Naive thymus-derived CD8-positive, alpha-beta T cell (primary cell): Measurements from ENCODE around the gene SETD2. TPM values are rescaled to one million over a fixed set of nuclear protein-coding genes. Genes with fewer than 3 reads are reported as not detected.
"Not testable (repeated sequence)": the region's sequence is repeated elsewhere in the genome, so short reads cannot be mapped to it uniquely, and the experiment has no call there.

Source experiments
- ATAC-seq, 2 donors: fragments of 150-1000 bp; cut with Tn5 transposase in 1 of 2; sonication (Bioruptor Pico), chemical (Tn5 transposase) in 1 of 2; 1 replicate in 1 of 2; 2 replicates in 1 of 2; pipeline ENCODE4 v1.10.0; 2021; ENCODE audit warnings: mild to moderate bottlenecking in 2 of 2, moderate library complexity in 2 of 2
- POLR2A ChIA-PET: fragments of 350-600 bp; sonication (Branson Sonifier 250); formaldehyde crosslinking; loops from one replicate; lab custom pipeline; 2021; ENCODE audit warnings: antibody characterized with exemption; lab: Charles Lee
- DNase-seq, 10 donors: peaks; one replicate each; pipeline versions ENCODE4 v3.0.0 to v3.0.0-alpha.2; 2020 to 2022
- H3K27ac Mint-ChIP-seq, 10 donors: one replicate each; pipeline ENCODE4 v1.8.0; 2020 to 2022; ENCODE audit warnings: mild to moderate bottlenecking in 10 of 10, mixed read lengths in 10 of 10, moderate library complexity in 4 of 10, inconsistent platforms in 1 of 10
- H3K27me3 Mint-ChIP-seq, 5 donors: one replicate each; pipeline ENCODE4 v1.8.0; 2021 to 2022; ENCODE audit warnings: mixed read lengths in 5 of 5
- H3K36me3 Mint-ChIP-seq, 3 donors: one replicate each; pipeline ENCODE4 v1.8.0; 2020 to 2022; ENCODE audit warnings: mixed read lengths in 3 of 3, mild to moderate bottlenecking in 2 of 3, inconsistent platforms in 1 of 3
- H3K4me1 Mint-ChIP-seq, 4 donors: one replicate each; pipeline ENCODE4 v1.8.0; 2021 to 2022; ENCODE audit warnings: mixed read lengths in 4 of 4
- H3K4me3 Mint-ChIP-seq, 10 donors: one replicate each; pipeline ENCODE4 v1.8.0; 2020 to 2022; ENCODE audit warnings: mild to moderate bottlenecking in 10 of 10, mixed read lengths in 10 of 10, moderate library complexity in 6 of 10, inconsistent platforms in 1 of 10
- H3K9me3 Mint-ChIP-seq, 9 donors: one replicate each; pipeline ENCODE4 v1.8.0; 2020 to 2022; ENCODE audit warnings: mixed read lengths in 9 of 9, mild to moderate bottlenecking in 3 of 9, inconsistent platforms in 1 of 9, moderate library complexity in 1 of 9
- polyA plus RNA-seq, 3 donors: library from polyadenylated mRNA; unstranded; fragments of 300-500 nt; fragmentation: Illumina TruSeq; gene quantifications; one replicate each; pipeline ENCODE4 v1.2.3, GENCODE V29; 2021
- total RNA-seq, 8 experiments: library from RNA in 2 of 8; stranded (reverse) in 2 of 8; gene quantifications; one replicate each; pipeline ENCODE4 v1.2.3 and lab custom pipeline; 2021 to 2026

SETD2 gene
- total and polyA plus RNA-seq, 5 experiments from 2014 or later = 11.8 to 85.0 (median 23.4) TPM

- Mint-ChIP-seq H3K36me3 (peaks cover 5 to 86% (median 21%) of the 10 kb centered on the region in 3 donors), H3K27me3 (no peaks in the 10 kb centered on the region), H3K27ac (peak overlapping the region in 5 of 10 donors; percentile 36 to 71 (median 54)), H3K9me3 (no peaks in the 10 kb centered on the region), H3K4me3 (no peak overlapping the region), H3K4me1 (peaks cover 12 to 19% (median 16%) of the 10 kb centered on the region in 4 donors)
- ATAC-seq = no peak
- POLR2A ChIA-PET = no interaction called here
- DNase-seq = no peak
Measured at GRCh38 chr3:47086071-47086470, 77.8 kb downstream of the SETD2 start.

- peak overlapping the region in 1 of 10 donors; percentile 5 for H3K4me3 Mint-ChIP-seq
- ATAC-seq = no peak
- no peaks in the 10 kb centered on the region for H3K9me3 Mint-ChIP-seq
- peak overlapping the region in 9 of 10 donors; percentile 35 to 83 (median 67) for H3K27ac Mint-ChIP-seq
- no peak for DNase-seq
- POLR2A ChIA-PET = no interaction called here
- peaks cover 12 to 17% (median 16%) of the 10 kb centered on the region in 4 donors for H3K4me1 Mint-ChIP-seq
- H3K36me3 Mint-ChIP-seq = peaks cover 0 to 91% (median 23%) of the 10 kb centered on the region in 3 donors
- no peaks in the 10 kb centered on the region for H3K27me3 Mint-ChIP-seq
Measured at GRCh38 chr3:47083786-47084185, 80.1 kb downstream of the SETD2 start.

GRCh38 chr3:47082519-47082918 is 81.4 kb downstream of the SETD2 start:
- Mint-ChIP-seq H3K9me3 (no peaks in the 10 kb centered on the region), H3K4me1 (peaks cover 12 to 19% (median 15%) of the 10 kb centered on the region in 4 donors), H3K36me3 (peaks cover 0 to 92% (median 30%) of the 10 kb centered on the region in 3 donors), H3K27me3 (no peaks in the 10 kb centered on the region), H3K4me3 (no peak overlapping the region), H3K27ac (peak overlapping the region in 9 of 10 donors; percentile 2 to 79 (median 49))
- DNase-seq (no peak), ATAC-seq (no peak)
- POLR2A ChIA-PET = interaction anchor here (0.6 kb wide), 1 partner anchor 25 kb away, joined by 3 read pairs; no protein-coding TSS in a partner anchor

- no peak for ATAC-seq
- Mint-ChIP-seq H3K4me1 (peaks cover 16 to 31% (median 24%) of the 10 kb centered on the region in 4 donors), H3K36me3 (peaks cover 0 to 92% (median 20%) of the 10 kb centered on the region in 3 donors), H3K27me3 (no peaks in the 10 kb centered on the region), H3K9me3 (no peaks in the 10 kb centered on the region), H3K4me3 (no peak overlapping the region), H3K27ac (peak overlapping the region in 8 of 10 donors; percentile 1 to 78 (median 32))
- POLR2A ChIA-PET = no interaction called here
- no peak for DNase-seq
Measured at GRCh38 chr3:47079432-47079831, 84.5 kb downstream of the SETD2 start.

- peak overlapping the region in 3 of 10 donors; percentile 9 to 57 (median 20) for H3K27ac Mint-ChIP-seq
- POLR2A ChIA-PET = no interaction called here
- ATAC-seq = no peak
- peaks cover 10 to 35% (median 17%) of the 10 kb centered on the region in 4 donors for H3K4me1 Mint-ChIP-seq
- H3K9me3 Mint-ChIP-seq = no peaks in the 10 kb centered on the region
- no peaks in the 10 kb centered on the region for H3K27me3 Mint-ChIP-seq
- H3K36me3 Mint-ChIP-seq = peaks cover 0 to 88% (median 7%) of the 10 kb centered on the region in 3 donors
- no peak overlapping the region for H3K4me3 Mint-ChIP-seq
- no peak for DNase-seq
Measured at GRCh38 chr3:47073685-47074084, 90.2 kb downstream of the SETD2 start.

GRCh38 chr3:47070770-47071169 is 93.1 kb downstream of the SETD2 start:
- H3K27me3 Mint-ChIP-seq = no peaks in the 10 kb centered on the region
- DNase-seq (no peak), ATAC-seq (no peak)
- H3K9me3 Mint-ChIP-seq = no peaks in the 10 kb centered on the region
- peaks cover 0 to 82% (median 0%) of the 10 kb centered on the region in 3 donors for H3K36me3 Mint-ChIP-seq
- POLR2A ChIA-PET = no interaction called here
- H3K27ac Mint-ChIP-seq = peak overlapping the region in 2 of 10 donors; percentile 27 to 58
- H3K4me3 Mint-ChIP-seq = no peak overlapping the region
- peaks cover 8 to 31% (median 9%) of the 10 kb centered on the region in 4 donors for H3K4me1 Mint-ChIP-seq

- H3K36me3 Mint-ChIP-seq = peaks cover 0 to 79% (median 6%) of the 10 kb centered on the region in 3 donors
- H3K27me3 Mint-ChIP-seq, H3K9me3 Mint-ChIP-seq, ATAC-seq, DNase-seq, H3K4me3 Mint-ChIP-seq, POLR2A ChIA-PET: not testable (repeated sequence)
- H3K4me1 Mint-ChIP-seq = peaks cover 5 to 19% (median 8%) of the 10 kb centered on the region in 4 donors
- peak overlapping the region in 1 of 10 donors; percentile 39 for H3K27ac Mint-ChIP-seq
Measured at GRCh38 chr3:47066259-47066658, 97.7 kb downstream of the SETD2 start.

GRCh38 chr3:47065681-47066080 is 98.2 kb downstream of the SETD2 start:
- Mint-ChIP-seq H3K9me3 (no peaks in the 10 kb centered on the region), H3K27ac (no peak overlapping the region), H3K4me1 (peaks cover 4 to 16% (median 9%) of the 10 kb centered on the region in 4 donors), H3K27me3 (no peaks in the 10 kb centered on the region), H3K36me3 (peaks cover 0 to 78% (median 12%) of the 10 kb centered on the region in 3 donors), H3K4me3 (no peak overlapping the region)
- POLR2A ChIA-PET = no interaction called here
- DNase-seq (no peak), ATAC-seq (no peak)

- Mint-ChIP-seq H3K27ac (peak overlapping the region in 2 of 10 donors; percentile 3 to 66), H3K4me3 (no peak overlapping the region), H3K4me1 (peaks cover 4 to 16% (median 9%) of the 10 kb centered on the region in 4 donors), H3K9me3 (no peaks in the 10 kb centered on the region), H3K27me3 (no peaks in the 10 kb centered on the region), H3K36me3 (peaks cover 0 to 77% (median 14%) of the 10 kb centered on the region in 3 donors)
- ATAC-seq (no peak), DNase-seq (no peak)
- POLR2A ChIA-PET = no interaction called here
Measured at GRCh38 chr3:47065058-47065457, 98.9 kb downstream of the SETD2 start.

GRCh38 chr3:47057212-47057671 is 106.7 kb downstream of the SETD2 start:
- POLR2A ChIA-PET = interaction anchor here (0.8 to 0.9 kb wide), 2 partner anchors 25 to 48 kb away, joined by 3 read pairs; no protein-coding TSS in a partner anchor
- Mint-ChIP-seq H3K36me3 (peaks cover 0 to 72% (median 11%) of the 10 kb centered on the region in 3 donors), H3K27me3 (no peaks in the 10 kb centered on the region), H3K4me1 (peaks cover 16 to 41% (median 37%) of the 10 kb centered on the region in 4 donors), H3K4me3 (peak overlapping the region in 6 of 10 donors; percentile 16 to 57 (median 37)), H3K9me3 (no peaks in the 10 kb centered on the region), H3K27ac (peak overlapping the region; percentile 76 to 92 (median 88))
- ATAC-seq (peak; percentile 82 to 89), DNase-seq (peak in 9 of 10 donors; percentile 16 to 78 (median 60))

- ATAC-seq = peak in 1 of 2 donors; percentile 9
- no peak for DNase-seq
- Mint-ChIP-seq H3K4me1 (peaks cover 15 to 41% (median 37%) of the 10 kb centered on the region in 4 donors), H3K27me3 (no peaks in the 10 kb centered on the region), H3K4me3 (peak overlapping the region in 4 of 10 donors; percentile 19 to 57 (median 37)), H3K27ac (peak overlapping the region; percentile 76 to 92 (median 88)), H3K9me3 (no peaks in the 10 kb centered on the region), H3K36me3 (peaks cover 0 to 70% (median 11%) of the 10 kb centered on the region in 3 donors)
- POLR2A ChIA-PET = interaction anchor here (0.9 kb wide), 1 partner anchor 47 kb away, joined by 3 read pairs; no protein-coding TSS in a partner anchor
Measured at GRCh38 chr3:47056705-47057104, 107.2 kb downstream of the SETD2 start.

GRCh38 chr3:47054412-47054811 is 109.5 kb downstream of the SETD2 start:
- Mint-ChIP-seq H3K9me3 (no peaks in the 10 kb centered on the region), H3K27ac (peak overlapping the region in 8 of 10 donors; percentile 25 to 74 (median 46)), H3K27me3 (no peaks in the 10 kb centered on the region), H3K36me3 (peaks cover 0 to 59% (median 3%) of the 10 kb centered on the region in 3 donors), H3K4me3 (no peak overlapping the region), H3K4me1 (peaks cover 14 to 44% (median 38%) of the 10 kb centered on the region in 4 donors)
- DNase-seq (no peak), ATAC-seq (no peak)
- POLR2A ChIA-PET = no interaction called here

GRCh38 chr3:47047673-47048072 is 116.2 kb downstream of the SETD2 start:
- H3K27me3 Mint-ChIP-seq = no peaks in the 10 kb centered on the region
- peak overlapping the region in 9 of 10 donors; percentile 12 to 71 (median 60) for H3K27ac Mint-ChIP-seq
- H3K4me3 Mint-ChIP-seq = no peak overlapping the region
- DNase-seq = no peak
- peaks cover 0 to 45% (median 0%) of the 10 kb centered on the region in 3 donors for H3K36me3 Mint-ChIP-seq
- ATAC-seq = no peak
- H3K4me1 Mint-ChIP-seq = peaks cover 1 to 18% (median 14%) of the 10 kb centered on the region in 4 donors
- POLR2A ChIA-PET = no interaction called here
- H3K9me3 Mint-ChIP-seq = no peaks in the 10 kb centered on the region
